B cell (primary cell): Measurements from ENCODE around the gene TELO2. TPM values are rescaled to one million over a fixed set of nuclear protein-coding genes. Genes with fewer than 3 reads are reported as not detected.

Experiments used
- ATAC-seq: fragments of 200-7000 bp; cut with Tn5 transposase; one replicate; pipeline ENCODE4 v1.10.0; 2021; ENCODE audit warnings: low read depth, mild to moderate bottlenecking, moderate number of reproducible peaks, moderate library complexity
- CTCF ChIA-PET: fragments of 350-600 bp; sonication (Branson Sonifier 250); formaldehyde crosslinking; loops from one replicate; lab custom pipeline; 2021; ENCODE audit warnings: antibody characterized with exemption, inconsistent platforms; lab: Charles Lee
- POLR2A ChIA-PET: fragments of 350-600 bp; sonication (Branson Sonifier 250); formaldehyde crosslinking; loops from one replicate; lab custom pipeline; 2021; ENCODE audit warnings: antibody characterized with exemption; lab: Charles Lee
- DNase-seq: peaks from one replicate; pipeline ENCODE4 v3.0.0; 2013
- H2AFZ ChIP-seq: 2 replicates; pipeline ENCODE4 v1.6.1; 2012; ENCODE audit warnings: mild to moderate bottlenecking, low read depth, low read length; ENCODE audit not compliant: insufficient read depth, poor library complexity, severe bottlenecking
- H3K27ac ChIP-seq, 2 donors: 1 replicate in 1 of 2; 2 replicates in 1 of 2; pipeline ENCODE4 v1.5.1; 2012 to 2013; ENCODE audit warnings: low read length in 2 of 2, mild to moderate bottlenecking in 2 of 2, moderate library complexity in 1 of 2
- H3K27me3 ChIP-seq, 4 experiments: fragments of 200-600 bp in 1 of 4; sonication (generic) in 1 of 4; replicated peaks in 1 of 4; 1 replicate in 2 of 4; 2 replicates in 2 of 4; pipeline versions ENCODE4 v1.6.1 to v1.7.0; 2013 to 2016; ENCODE audit warnings: low read length in 3 of 4, mild to moderate bottlenecking in 2 of 4, mixed read lengths in 1 of 4, moderate library complexity in 1 of 4; ENCODE audit not compliant: insufficient read depth in 4 of 4, control insufficient read depth in 3 of 4; ENCODE audit errors: control extremely low read depth in 1 of 4
- H3K36me3 ChIP-seq, 2 experiments: replicated peaks in 1 of 2; 1 replicate in 1 of 2; 2 replicates in 1 of 2; pipeline versions ENCODE4 v1.6.1 to v1.7.1; 2013; ENCODE audit warnings: low read length in 1 of 2; ENCODE audit not compliant: insufficient read depth in 2 of 2, control insufficient read depth in 1 of 2; ENCODE audit errors: control extremely low read depth in 1 of 2, extremely low read depth in 1 of 2
- H3K4me1 ChIP-seq, 2 donors: fragments of 200-600 bp in 1 of 2; sonication (generic) in 1 of 2; 1 replicate in 1 of 2; 2 replicates in 1 of 2; pipeline versions ENCODE4 v1.5.1 to v1.6.1; 2013 to 2017; ENCODE audit warnings: low read length in 2 of 2; ENCODE audit not compliant: control insufficient read depth in 2 of 2, insufficient read depth in 2 of 2
- H3K4me2 ChIP-seq: replicated peaks from 2 replicates; pipeline ENCODE3; 2012; ENCODE audit warnings: mild to moderate bottlenecking, low read depth, low read length; ENCODE audit not compliant: poor library complexity, severe bottlenecking
- H3K4me3 ChIP-seq, 5 experiments: fragments of 200-600 bp in 1 of 5; sonication (generic) in 1 of 5; 1 replicate in 3 of 5; 2 replicates in 2 of 5; pipeline versions ENCODE4 v1.5.1 to v1.7.0; 2011 to 2016; ENCODE audit warnings: low read length in 4 of 5, mild to moderate bottlenecking in 4 of 5, low read depth in 2 of 5, control low read depth in 1 of 5, moderate library complexity in 1 of 5; ENCODE audit not compliant: insufficient read depth in 1 of 5; ENCODE audit errors: control extremely low read depth in 1 of 5, extremely low read depth in 1 of 5
- H3K79me2 ChIP-seq: fragments of 200-600 bp; sonication (generic); one replicate; pipeline ENCODE4 v1.6.0; 2016; ENCODE audit warnings: low read length; ENCODE audit not compliant: control insufficient read depth, insufficient read depth
- H3K9ac ChIP-seq: fragments of 200-600 bp; sonication (generic); 2 replicates; pipeline ENCODE4 v1.6.1; 2017; ENCODE audit warnings: mild to moderate bottlenecking, low read length, moderate library complexity
- H3K9me3 ChIP-seq, 3 donors: one replicate each; pipeline versions ENCODE4 v1.6.1 to v1.7.1; 2013; ENCODE audit warnings: low read length in 2 of 3; ENCODE audit not compliant: control insufficient read depth in 2 of 3, insufficient read depth in 1 of 3; ENCODE audit errors: control extremely low read depth in 1 of 3
- H4K20me1 ChIP-seq: 2 replicates; pipeline ENCODE4 v1.6.0; 2012; ENCODE audit warnings: mild to moderate bottlenecking, low read length; ENCODE audit not compliant: insufficient read depth, control insufficient read depth, poor library complexity, severe bottlenecking
- H3K27ac Mint-ChIP-seq: one replicate; pipeline ENCODE4 v1.8.0; 2021; ENCODE audit warnings: mixed read lengths
- H3K27me3 Mint-ChIP-seq: one replicate; pipeline ENCODE4 v1.8.0; 2021; ENCODE audit warnings: mixed read lengths
- H3K4me1 Mint-ChIP-seq: one replicate; pipeline ENCODE4 v1.8.0; 2021; ENCODE audit warnings: mixed read lengths
- H3K4me3 Mint-ChIP-seq: one replicate; pipeline ENCODE4 v1.8.0; 2021; ENCODE audit warnings: mixed read lengths
- H3K9me3 Mint-ChIP-seq: one replicate; pipeline ENCODE4 v1.8.0; 2022; ENCODE audit warnings: mixed read lengths; ENCODE audit not compliant: insufficient read depth
- EZH2 ChIP-seq: IDR thresholded peaks from 2 replicates; pipeline ENCODE4 v1.6.1; 2012; ENCODE audit warnings: borderline replicate concordance, low read depth, mild to moderate bottlenecking, moderate library complexity, low read length; ENCODE audit not compliant: insufficient read depth, poor library complexity, severe bottlenecking
- WGBS: methylation state at CpG from one replicate; pipeline ENCODE4 v1.1.5; 2013; ENCODE audit warnings: missing lambda C conversion rate; ENCODE audit not compliant: insufficient coverage; 5-methylcytosine and 5-hydroxymethylcytosine counted together
- intact Hi-C: fragments of 100-400 bp; cut with micrococcal nuclease; formaldehyde crosslinking; loops from one replicate; pipeline ENCODE4 v1.10.0; 2022
- polyA plus RNA-seq: library from polyadenylated mRNA; depleted of rRNA; stranded (reverse); fragments of >200 nt; gene quantifications from 2 replicates; pipeline ENCODE4 v1.2.3, GENCODE V29; 2012
- total RNA-seq, 2 donors: library from RNA; stranded (reverse); fragments of 120-200 nt in 1 of 2; gene quantifications; 1 replicate in 1 of 2; 2 replicates in 1 of 2; pipeline versions ENCODE4 v1.2.3 to v1.2.4, GENCODE V29; 2013 to 2022
- TF ChIP-seq, protein P1 (sequence below): fragments of 200-600 bp; IDR thresholded peaks from one replicate; pipeline ENCODE4 v1.8.0; 2022; ENCODE audit warnings: antibody characterized with exemption, mild to moderate bottlenecking

TELO2 gene
- total and polyA plus RNA-seq, 2 donors (not counting 1 experiment from before 2014, with no cell fraction given): 81.9 to 136 TPM

DNA sequence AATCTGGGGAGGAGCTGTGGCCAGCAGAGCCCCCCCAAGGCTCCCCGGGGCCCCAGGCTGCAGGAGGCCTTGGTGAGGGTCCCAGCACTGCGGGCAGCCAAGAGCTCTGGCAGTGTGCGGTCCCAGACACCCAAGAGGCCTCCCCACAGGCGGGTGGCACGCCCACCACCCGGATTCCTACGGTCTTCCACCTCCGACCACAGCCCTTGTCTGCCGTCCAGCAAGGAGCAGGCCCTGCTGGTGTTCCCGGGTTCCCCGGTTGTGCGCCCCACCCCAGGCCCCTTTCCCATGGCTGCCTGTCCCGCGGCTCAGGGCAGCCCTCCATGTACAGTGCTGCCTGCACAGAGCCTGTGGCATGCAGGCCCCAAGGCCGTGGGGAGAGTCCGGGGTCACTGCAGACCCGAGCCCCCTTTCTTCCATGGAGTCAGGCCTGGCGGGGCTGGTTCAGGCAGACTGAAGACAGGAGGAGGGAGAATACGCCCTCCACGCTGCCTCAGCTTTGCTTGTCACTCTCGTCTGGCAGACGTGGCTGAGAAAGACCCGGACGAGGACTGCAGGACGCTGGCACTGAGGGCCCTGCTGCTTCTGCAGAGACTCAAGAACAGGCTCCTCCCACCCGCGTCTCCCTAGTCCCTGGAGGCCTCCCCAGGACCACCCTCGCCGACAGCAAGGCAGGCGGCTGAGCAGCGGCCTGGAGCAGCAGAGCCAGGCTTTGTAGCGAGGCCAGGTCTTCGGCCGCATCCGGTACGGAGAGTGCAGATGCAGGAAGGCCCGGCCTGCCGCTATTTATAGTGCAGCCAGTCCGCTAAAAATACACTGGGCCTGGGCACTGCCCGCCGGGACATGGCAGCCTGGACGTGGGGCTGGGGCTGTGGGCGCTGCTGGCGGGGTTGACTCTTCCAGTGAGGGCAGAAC lies 16.4 kb downstream of the TELO2 start:
- no peak overlapping the region for H3K9ac ChIP-seq
- Mint-ChIP-seq H3K27me3 (no peaks in the 10 kb centered on the region), H3K27ac (no peak overlapping the region), H3K4me3 (no peak overlapping the region), H3K4me1 (no peaks in the 10 kb centered on the region), H3K9me3 (no peaks in the 10 kb centered on the region)
- H3K9me3 ChIP-seq: peaks cover 0 to 12% (median 4%) of the 10 kb centered on the region in 3 donors
- no peaks in the 10 kb centered on the region for H3K4me1 ChIP-seq
- no peak overlapping the region for H3K4me3 ChIP-seq
- H2AFZ ChIP-seq: no peak overlapping the region
- intact Hi-C loops: no loop called here
- H3K79me2 ChIP-seq: no peaks in the 10 kb centered on the region
- no peak for DNase-seq
- TF ChIP-seq, protein P1, sequence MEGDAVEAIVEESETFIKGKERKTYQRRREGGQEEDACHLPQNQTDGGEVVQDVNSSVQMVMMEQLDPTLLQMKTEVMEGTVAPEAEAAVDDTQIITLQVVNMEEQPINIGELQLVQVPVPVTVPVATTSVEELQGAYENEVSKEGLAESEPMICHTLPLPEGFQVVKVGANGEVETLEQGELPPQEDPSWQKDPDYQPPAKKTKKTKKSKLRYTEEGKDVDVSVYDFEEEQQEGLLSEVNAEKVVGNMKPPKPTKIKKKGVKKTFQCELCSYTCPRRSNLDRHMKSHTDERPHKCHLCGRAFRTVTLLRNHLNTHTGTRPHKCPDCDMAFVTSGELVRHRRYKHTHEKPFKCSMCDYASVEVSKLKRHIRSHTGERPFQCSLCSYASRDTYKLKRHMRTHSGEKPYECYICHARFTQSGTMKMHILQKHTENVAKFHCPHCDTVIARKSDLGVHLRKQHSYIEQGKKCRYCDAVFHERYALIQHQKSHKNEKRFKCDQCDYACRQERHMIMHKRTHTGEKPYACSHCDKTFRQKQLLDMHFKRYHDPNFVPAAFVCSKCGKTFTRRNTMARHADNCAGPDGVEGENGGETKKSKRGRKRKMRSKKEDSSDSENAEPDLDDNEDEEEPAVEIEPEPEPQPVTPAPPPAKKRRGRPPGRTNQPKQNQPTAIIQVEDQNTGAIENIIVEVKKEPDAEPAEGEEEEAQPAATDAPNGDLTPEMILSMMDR: no peak
- TF ChIP-seq EZH2: no peak
- H3K4me2 ChIP-seq: no peak overlapping the region
- ATAC-seq: no peak
- H3K27me3 ChIP-seq: no peaks in the 10 kb centered on the region
- 91% methylated on average over 42 of the region's 44 CpGs for WGBS
- ChIA-PET CTCF (no interaction called here), POLR2A (no interaction called here)
- H3K36me3 ChIP-seq: peaks cover 0 to 19% of the 10 kb centered on the region in 2 experiments
- no peaks in the 10 kb centered on the region for H4K20me1 ChIP-seq
- H3K27ac ChIP-seq: no peak overlapping the region

DNA sequence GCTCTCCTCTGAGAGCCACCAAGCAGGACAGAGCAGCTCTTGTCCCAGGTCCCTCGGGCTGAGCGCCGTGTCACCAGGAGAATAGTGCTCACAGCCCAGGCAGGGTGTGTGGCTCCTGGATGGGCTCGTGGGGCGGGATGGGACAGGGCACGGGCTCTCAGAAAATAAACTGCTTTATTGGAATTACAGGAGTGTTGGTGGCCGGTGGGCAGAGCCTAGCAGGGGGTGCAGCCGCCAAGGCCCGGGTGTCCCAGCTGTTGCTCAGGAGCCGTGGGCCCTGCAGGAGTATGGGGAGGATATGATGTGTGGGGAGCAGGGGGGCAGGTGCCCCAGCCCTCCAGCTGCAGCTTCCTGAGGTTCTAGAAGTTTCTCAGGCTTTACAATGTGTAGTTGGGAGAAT lies 17.1 kb downstream of the TELO2 start:
- Mint-ChIP-seq H3K27me3 (no peaks in the 10 kb centered on the region), H3K4me3 (no peak overlapping the region), H3K4me1 (no peaks in the 10 kb centered on the region), H3K9me3 (no peaks in the 10 kb centered on the region), H3K27ac (no peak overlapping the region)
- Histone ChIP-seq H3K9me3 (peaks cover 0 to 15% (median 7%) of the 10 kb centered on the region in 3 donors), H3K36me3 (peaks cover 0 to 19% of the 10 kb centered on the region in 2 experiments), H3K4me3 (no peak overlapping the region), H2AFZ (no peak overlapping the region), H3K4me1 (no peaks in the 10 kb centered on the region), H3K4me2 (no peak overlapping the region), H3K9ac (no peak overlapping the region), H3K27ac (no peak overlapping the region), H3K27me3 (no peaks in the 10 kb centered on the region), H4K20me1 (no peaks in the 10 kb centered on the region), H3K79me2 (no peaks in the 10 kb centered on the region)
- intact Hi-C loops: no loop called here
- ChIA-PET CTCF (no interaction called here), POLR2A (no interaction called here)
- ATAC-seq (no peak), DNase-seq (no peak)
- no peak for TF ChIP-seq EZH2
- TF ChIP-seq, protein P1: no peak
- 96% methylated on average over 10 of the region's 10 CpGs for WGBS
